IPS-NIHi11 (cell line): ENCODE results near the gene PYGB.
"Not testable (repeated sequence)": the region's sequence is repeated elsewhere in the genome, so short reads cannot be mapped to it uniquely, and the experiment has no call there.

ENCODE experiments used
- DNase-seq: peaks from one replicate; pipeline ENCODE4 v3.0.0; 2012; ENCODE audit warnings: mixed read lengths, low spot score

PYGB gene

GRCh38 chr20:25296094-25297093 lies 48.5 kb downstream of the PYGB start:
- peak; percentile 57 for DNase-seq

GRCh38 chr20:25297141-25297905 lies 49.4 kb downstream of the PYGB start:
- DNase-seq: no peak

GRCh38 chr20:25299806-25300205 lies 51.9 kb downstream of the PYGB start:
- DNase-seq: no peak

- no peak for DNase-seq
Measured at GRCh38 chr20:25300496-25301170, 52.7 kb downstream of the PYGB start.

- DNase-seq: no peak
Measured at GRCh38 chr20:25301357-25301920, 53.6 kb downstream of the PYGB start.

- no peak for DNase-seq
Measured at GRCh38 chr20:25302596-25302995, 54.7 kb downstream of the PYGB start.

GRCh38 chr20:25303292-25304024 lies 55.6 kb downstream of the PYGB start:
- DNase-seq: no peak

GRCh38 chr20:25304025-25304549 lies 56.2 kb downstream of the PYGB start:
- DNase-seq: no peak

GRCh38 chr20:25306991-25307903 lies 59.4 kb downstream of the PYGB start:
- DNase-seq: no peak

GRCh38 chr20:25308083-25308491 lies 60.2 kb downstream of the PYGB start:
- DNase-seq: no peak

- no peak for DNase-seq
Measured at GRCh38 chr20:25308671-25309394, 60.9 kb downstream of the PYGB start.

GRCh38 chr20:25309395-25310267 lies 61.7 kb downstream of the PYGB start:
- DNase-seq: no peak

GRCh38 chr20:25310268-25310920 lies 62.5 kb downstream of the PYGB start:
- no peak for DNase-seq

GRCh38 chr20:25310921-25311728 lies 63.2 kb downstream of the PYGB start:
- no peak for DNase-seq

GRCh38 chr20:25312716-25313115 lies 64.8 kb downstream of the PYGB start:
- DNase-seq: not testable (repeated sequence)

GRCh38 chr20:25313593-25313992 lies 65.7 kb downstream of the PYGB start:
- no peak for DNase-seq
